Naive thymus-derived CD8-positive, alpha-beta T cell (primary cell): ENCODE measurements around the gene ATP9B. TPM values are rescaled to one million over a fixed set of nuclear protein-coding genes. Genes with fewer than 3 reads are reported as not detected.
A peak's percentile ranks its signal among the peaks of the same experiment; 100 is the strongest.

ENCODE experiments used
- ATAC-seq, 2 donors: fragments of 150-1000 bp; cut with Tn5 transposase in 1 of 2; sonication (Bioruptor Pico), chemical (Tn5 transposase) in 1 of 2; 1 replicate in 1 of 2; 2 replicates in 1 of 2; pipeline ENCODE4 v1.10.0; 2021; ENCODE audit warnings: mild to moderate bottlenecking in 2 of 2, moderate library complexity in 2 of 2
- POLR2A ChIA-PET: fragments of 350-600 bp; sonication (Branson Sonifier 250); formaldehyde crosslinking; loops from one replicate; lab custom pipeline; 2021; ENCODE audit warnings: antibody characterized with exemption; lab: Charles Lee
- DNase-seq, 10 donors: peaks; one replicate each; pipeline versions ENCODE4 v3.0.0 to v3.0.0-alpha.2; 2020 to 2022
- H3K27ac Mint-ChIP-seq, 10 donors: one replicate each; pipeline ENCODE4 v1.8.0; 2020 to 2022; ENCODE audit warnings: mild to moderate bottlenecking in 10 of 10, mixed read lengths in 10 of 10, moderate library complexity in 4 of 10, inconsistent platforms in 1 of 10
- H3K27me3 Mint-ChIP-seq, 5 donors: one replicate each; pipeline ENCODE4 v1.8.0; 2021 to 2022; ENCODE audit warnings: mixed read lengths in 5 of 5
- H3K36me3 Mint-ChIP-seq, 3 donors: one replicate each; pipeline ENCODE4 v1.8.0; 2020 to 2022; ENCODE audit warnings: mixed read lengths in 3 of 3, mild to moderate bottlenecking in 2 of 3, inconsistent platforms in 1 of 3
- H3K4me1 Mint-ChIP-seq, 4 donors: one replicate each; pipeline ENCODE4 v1.8.0; 2021 to 2022; ENCODE audit warnings: mixed read lengths in 4 of 4
- H3K4me3 Mint-ChIP-seq, 10 donors: one replicate each; pipeline ENCODE4 v1.8.0; 2020 to 2022; ENCODE audit warnings: mild to moderate bottlenecking in 10 of 10, mixed read lengths in 10 of 10, moderate library complexity in 6 of 10, inconsistent platforms in 1 of 10
- H3K9me3 Mint-ChIP-seq, 9 donors: one replicate each; pipeline ENCODE4 v1.8.0; 2020 to 2022; ENCODE audit warnings: mixed read lengths in 9 of 9, mild to moderate bottlenecking in 3 of 9, inconsistent platforms in 1 of 9, moderate library complexity in 1 of 9
- polyA plus RNA-seq, 3 donors: library from polyadenylated mRNA; unstranded; fragments of 300-500 nt; fragmentation: Illumina TruSeq; gene quantifications; one replicate each; pipeline ENCODE4 v1.2.3, GENCODE V29; 2021
- total RNA-seq, 8 experiments: library from RNA in 2 of 8; stranded (reverse) in 2 of 8; gene quantifications; one replicate each; pipeline ENCODE4 v1.2.3 and lab custom pipeline; 2021 to 2026

Gene ATP9B, protein sequence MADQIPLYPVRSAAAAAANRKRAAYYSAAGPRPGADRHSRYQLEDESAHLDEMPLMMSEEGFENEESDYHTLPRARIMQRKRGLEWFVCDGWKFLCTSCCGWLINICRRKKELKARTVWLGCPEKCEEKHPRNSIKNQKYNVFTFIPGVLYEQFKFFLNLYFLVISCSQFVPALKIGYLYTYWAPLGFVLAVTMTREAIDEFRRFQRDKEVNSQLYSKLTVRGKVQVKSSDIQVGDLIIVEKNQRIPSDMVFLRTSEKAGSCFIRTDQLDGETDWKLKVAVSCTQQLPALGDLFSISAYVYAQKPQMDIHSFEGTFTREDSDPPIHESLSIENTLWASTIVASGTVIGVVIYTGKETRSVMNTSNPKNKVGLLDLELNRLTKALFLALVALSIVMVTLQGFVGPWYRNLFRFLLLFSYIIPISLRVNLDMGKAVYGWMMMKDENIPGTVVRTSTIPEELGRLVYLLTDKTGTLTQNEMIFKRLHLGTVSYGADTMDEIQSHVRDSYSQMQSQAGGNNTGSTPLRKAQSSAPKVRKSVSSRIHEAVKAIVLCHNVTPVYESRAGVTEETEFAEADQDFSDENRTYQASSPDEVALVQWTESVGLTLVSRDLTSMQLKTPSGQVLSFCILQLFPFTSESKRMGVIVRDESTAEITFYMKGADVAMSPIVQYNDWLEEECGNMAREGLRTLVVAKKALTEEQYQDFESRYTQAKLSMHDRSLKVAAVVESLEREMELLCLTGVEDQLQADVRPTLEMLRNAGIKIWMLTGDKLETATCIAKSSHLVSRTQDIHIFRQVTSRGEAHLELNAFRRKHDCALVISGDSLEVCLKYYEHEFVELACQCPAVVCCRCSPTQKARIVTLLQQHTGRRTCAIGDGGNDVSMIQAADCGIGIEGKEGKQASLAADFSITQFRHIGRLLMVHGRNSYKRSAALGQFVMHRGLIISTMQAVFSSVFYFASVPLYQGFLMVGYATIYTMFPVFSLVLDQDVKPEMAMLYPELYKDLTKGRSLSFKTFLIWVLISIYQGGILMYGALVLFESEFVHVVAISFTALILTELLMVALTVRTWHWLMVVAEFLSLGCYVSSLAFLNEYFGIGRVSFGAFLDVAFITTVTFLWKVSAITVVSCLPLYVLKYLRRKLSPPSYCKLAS
- total RNA-seq (10 to 100 TPM; 74.5 to 79.5 TPM), polyA plus RNA-seq (10 to 100 TPM; 16.0 to 18.6 (median 17.1) TPM), total RNA-seq (lab: John Stamatoyannopoulos, UW) (45.1 to 105 (median 76.6) reads per million in 6 experiments)

DNA sequence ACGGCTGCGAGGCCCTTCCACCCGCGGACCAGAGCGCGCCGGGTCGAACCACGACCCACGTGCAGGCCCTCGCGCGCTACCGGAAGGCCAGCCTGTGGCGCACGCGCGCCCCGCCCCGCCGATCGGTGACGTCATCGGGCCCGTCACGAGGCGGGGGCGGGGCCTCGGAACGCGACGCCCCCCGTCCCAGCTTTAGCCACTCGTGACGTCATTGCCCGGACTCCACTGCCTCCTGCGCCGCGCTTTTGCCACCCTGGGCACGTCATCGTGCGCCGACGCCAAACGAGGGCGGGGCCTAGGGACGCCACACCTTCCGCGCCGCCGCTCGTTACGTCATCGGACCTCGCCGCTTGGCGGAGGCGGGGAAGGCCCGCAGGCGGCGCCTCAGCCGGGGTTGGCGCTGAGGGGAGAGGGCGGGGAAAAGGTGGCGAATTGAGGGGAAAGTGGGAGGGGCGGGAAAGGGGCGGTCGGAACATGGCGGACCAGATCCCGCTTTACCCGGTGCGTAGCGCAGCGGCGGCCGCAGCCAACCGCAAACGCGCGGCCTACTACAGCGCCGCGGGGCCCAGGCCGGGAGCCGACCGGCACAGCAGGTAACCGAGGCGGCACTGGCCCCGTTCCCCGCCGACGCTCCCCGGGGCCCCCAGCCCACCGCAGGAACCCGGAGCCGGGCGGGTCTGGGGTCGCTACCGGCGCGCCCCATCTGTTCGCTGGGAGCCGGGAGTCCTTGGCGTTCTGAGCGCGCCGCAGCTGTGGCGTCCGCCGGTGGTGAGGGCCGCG is at the start of gene ATP9B:
Gene ATP9B, plus strand, starts transcription at position 458 of the 780 bp plus-strand sequence. Its CDS starts 17 bp downstream, at position 475.
- H3K9me3 Mint-ChIP-seq: peaks cover 0 to 20% (median 2%) of the 10 kb centered on the region in 9 donors
- H3K27ac Mint-ChIP-seq: peak within 1 kb of the TSS; percentile 96 to 100 (median 98)
- DNase-seq: peak; percentile 98 to 100 (median 99)
- H3K36me3 Mint-ChIP-seq: peaks cover 7 to 13% (median 11%) of the 10 kb centered on the region in 3 donors
- peak within 1 kb of the TSS; percentile 85 to 99 (median 94) for H3K4me3 Mint-ChIP-seq
- ATAC-seq: peak; percentile 78 to 82
- POLR2A ChIA-PET: interaction anchor here (0.5 to 1.4 kb wide), 12 partner anchors 16 to 1861 kb away, joined by 3 to 6 read pairs (median 3); partner anchors contain the start of genes ADNP2 and RBFA
- H3K4me1 Mint-ChIP-seq: peaks cover 27 to 51% (median 50%) of the 10 kb centered on the region in 4 donors
- H3K27me3 Mint-ChIP-seq: peaks cover 0 to 10% (median 3%) of the 10 kb centered on the region in 5 donors

DNA sequence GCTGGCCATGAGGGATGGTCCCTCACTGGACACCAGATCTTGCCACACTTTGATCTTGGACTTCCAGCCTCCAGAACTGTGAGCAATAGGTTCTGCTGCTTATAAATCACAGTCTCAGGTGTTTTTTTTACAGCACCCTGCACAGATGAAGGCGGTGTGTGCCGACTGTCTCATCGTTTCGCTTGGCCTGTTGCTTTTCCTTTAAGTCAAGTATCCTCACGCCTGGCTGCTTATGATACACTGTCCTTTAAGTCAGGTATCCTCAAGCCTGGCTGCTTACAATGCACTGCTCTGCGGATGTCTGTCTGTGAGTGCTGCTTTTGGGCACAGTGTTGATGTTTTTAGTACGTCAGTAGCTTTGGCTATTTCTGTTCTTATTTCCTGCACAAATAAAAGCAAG is 49.3 kb upstream of the ATP9B start:
- POLR2A ChIA-PET: no interaction called here
- ATAC-seq (no peak), DNase-seq (no peak)
- no peak overlapping the region for H3K27ac Mint-ChIP-seq
- H3K36me3 Mint-ChIP-seq: no peaks in the 10 kb centered on the region
- H3K4me3 Mint-ChIP-seq: no peak overlapping the region
- H3K4me1 Mint-ChIP-seq: peaks cover 0 to 3% (median 0%) of the 10 kb centered on the region in 4 donors
- H3K9me3 Mint-ChIP-seq: peaks cover 0 to 12% (median 0%) of the 10 kb centered on the region in 9 donors
- H3K27me3 Mint-ChIP-seq: peaks cover 13 to 41% (median 23%) of the 10 kb centered on the region in 5 donors

DNA sequence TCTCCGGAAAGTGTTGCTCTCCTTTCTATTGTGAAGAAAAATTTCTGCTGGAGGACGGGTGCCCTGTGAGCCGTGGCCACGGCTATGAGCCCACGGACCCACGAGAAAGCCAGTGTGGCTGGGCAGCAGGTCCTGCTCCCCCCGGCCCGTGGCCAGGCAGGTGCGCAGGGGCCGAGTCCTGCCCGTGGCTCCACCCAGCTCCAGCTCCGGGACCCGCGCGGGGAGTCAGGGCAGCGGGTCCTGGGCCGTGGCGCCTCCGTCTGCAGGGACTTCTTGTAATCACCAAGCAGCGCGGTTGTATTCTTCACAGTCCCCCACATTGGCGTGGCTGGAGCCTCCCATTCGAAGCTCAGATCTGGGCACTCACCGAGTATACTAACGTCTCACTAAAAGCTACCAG is 46.6 kb upstream of the ATP9B start:
- H3K9me3 Mint-ChIP-seq: peaks cover 0 to 37% (median 4%) of the 10 kb centered on the region in 9 donors
- no peak for DNase-seq
- no peak overlapping the region for H3K4me3 Mint-ChIP-seq
- ATAC-seq: no peak
- peaks cover 0 to 5% (median 1%) of the 10 kb centered on the region in 3 donors for H3K36me3 Mint-ChIP-seq
- POLR2A ChIA-PET: no interaction called here
- peaks cover 13 to 31% (median 16%) of the 10 kb centered on the region in 5 donors for H3K27me3 Mint-ChIP-seq
- peaks cover 0 to 3% (median 0%) of the 10 kb centered on the region in 4 donors for H3K4me1 Mint-ChIP-seq
- H3K27ac Mint-ChIP-seq: no peak overlapping the region

DNA sequence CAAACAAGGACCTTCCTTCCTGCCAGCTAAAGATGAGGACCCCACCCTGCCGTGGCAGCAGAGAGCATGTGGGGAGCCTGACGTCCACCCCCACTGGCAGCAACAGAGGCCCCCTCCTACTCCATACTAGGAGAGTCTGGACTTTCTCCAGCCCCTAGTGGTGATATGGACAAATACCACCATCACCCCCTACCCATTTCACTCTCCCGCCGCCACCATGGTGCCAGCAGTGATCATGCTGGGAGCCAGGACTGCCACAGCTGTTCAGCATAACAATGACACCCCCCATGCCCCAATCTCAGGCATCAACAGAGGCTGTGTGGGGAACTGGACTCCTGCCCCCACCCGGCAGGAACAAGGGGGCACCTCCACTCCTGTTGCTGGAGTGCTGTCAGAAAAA is 42.7 kb upstream of the ATP9B start:
- ATAC-seq (no peak), DNase-seq (no peak)
- peaks cover 0 to 27% (median 7%) of the 10 kb centered on the region in 3 donors for H3K36me3 Mint-ChIP-seq
- POLR2A ChIA-PET: no interaction called here
- H3K27me3 Mint-ChIP-seq: peaks cover 2 to 21% (median 10%) of the 10 kb centered on the region in 5 donors
- no peaks in the 10 kb centered on the region for H3K4me1 Mint-ChIP-seq
- no peak overlapping the region for H3K4me3 Mint-ChIP-seq
- H3K27ac Mint-ChIP-seq: no peak overlapping the region
- H3K9me3 Mint-ChIP-seq: peaks cover 6 to 63% (median 30%) of the 10 kb centered on the region in 9 donors

DNA sequence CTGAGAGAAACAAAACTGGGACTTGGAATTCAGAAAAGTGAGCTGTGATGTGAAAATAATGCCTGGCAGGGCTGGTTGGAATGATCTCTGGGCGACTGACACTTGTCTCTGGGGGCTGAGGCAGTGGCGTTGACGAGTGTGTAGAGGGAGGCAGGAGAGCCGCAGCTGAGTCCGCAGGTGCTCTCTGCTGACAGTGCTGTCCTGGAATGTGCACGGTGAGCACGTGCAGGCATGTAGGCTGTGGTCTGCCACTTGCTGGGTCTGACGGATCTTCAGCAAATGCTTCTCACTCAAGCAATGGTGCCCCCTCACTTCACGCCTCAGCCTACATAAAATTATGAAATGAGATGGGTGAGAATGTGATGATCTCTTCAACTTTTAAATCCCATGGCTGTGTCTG is 38.5 kb upstream of the ATP9B start:
- Mint-ChIP-seq H3K4me1 (no peaks in the 10 kb centered on the region), H3K36me3 (peaks cover 0 to 27% (median 7%) of the 10 kb centered on the region in 3 donors), H3K27me3 (peaks cover 0 to 27% (median 4%) of the 10 kb centered on the region in 5 donors), H3K4me3 (no peak overlapping the region), H3K27ac (no peak overlapping the region), H3K9me3 (peaks cover 6 to 56% (median 33%) of the 10 kb centered on the region in 9 donors)
- POLR2A ChIA-PET: no interaction called here
- ATAC-seq: no peak
- DNase-seq: no peak

DNA sequence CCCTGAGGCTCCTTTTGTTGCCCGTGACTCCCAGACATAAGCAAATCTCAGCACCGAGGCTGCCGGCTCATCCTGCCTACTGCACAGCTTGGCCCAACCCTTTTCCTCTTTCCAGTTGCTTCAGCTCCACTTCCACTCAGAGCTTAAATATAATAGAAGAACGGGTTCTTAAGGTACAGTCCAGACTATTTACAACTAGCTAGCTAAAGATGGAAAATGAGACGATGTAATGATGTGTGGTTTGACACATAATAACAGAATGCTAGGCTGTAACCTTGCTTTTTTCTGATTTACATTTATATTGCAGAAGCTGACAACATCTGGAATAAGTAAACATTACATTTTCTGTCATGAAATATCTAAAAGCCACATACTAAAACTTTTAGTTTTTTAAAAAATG is 26.9 kb upstream of the ATP9B start:
- Mint-ChIP-seq H3K27ac (no peak overlapping the region), H3K4me1 (no peaks in the 10 kb centered on the region), H3K9me3 (no peaks in the 10 kb centered on the region), H3K36me3 (no peaks in the 10 kb centered on the region), H3K4me3 (no peak overlapping the region), H3K27me3 (peaks cover 6 to 38% (median 9%) of the 10 kb centered on the region in 5 donors)
- DNase-seq (no peak), ATAC-seq (no peak)
- POLR2A ChIA-PET: no interaction called here

DNA sequence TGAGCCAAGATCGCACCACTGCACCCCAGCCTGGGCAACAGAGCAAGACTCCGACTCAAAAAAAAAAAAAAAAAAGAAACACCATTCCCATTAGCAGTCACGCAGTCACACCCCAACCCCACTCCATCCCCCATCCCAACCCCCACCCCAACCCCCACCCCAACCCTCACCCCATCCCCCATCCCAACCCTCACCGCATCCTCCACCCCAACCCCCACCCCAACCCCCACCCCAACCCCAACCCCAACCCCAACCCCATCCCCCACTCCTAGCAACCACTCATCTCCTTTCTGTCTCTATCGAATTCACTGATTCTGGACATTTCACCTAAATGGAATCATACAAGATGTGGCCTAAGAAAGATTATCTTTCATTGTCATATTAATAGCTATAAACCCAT is 25.9 kb upstream of the ATP9B start:
- Mint-ChIP-seq H3K4me3 (no peak overlapping the region), H3K36me3 (no peaks in the 10 kb centered on the region), H3K27ac (no peak overlapping the region), H3K9me3 (no peaks in the 10 kb centered on the region), H3K4me1 (no peaks in the 10 kb centered on the region), H3K27me3 (peaks cover 6 to 38% (median 9%) of the 10 kb centered on the region in 5 donors)
- ATAC-seq (no peak), DNase-seq (no peak)
- POLR2A ChIA-PET: no interaction called here

DNA sequence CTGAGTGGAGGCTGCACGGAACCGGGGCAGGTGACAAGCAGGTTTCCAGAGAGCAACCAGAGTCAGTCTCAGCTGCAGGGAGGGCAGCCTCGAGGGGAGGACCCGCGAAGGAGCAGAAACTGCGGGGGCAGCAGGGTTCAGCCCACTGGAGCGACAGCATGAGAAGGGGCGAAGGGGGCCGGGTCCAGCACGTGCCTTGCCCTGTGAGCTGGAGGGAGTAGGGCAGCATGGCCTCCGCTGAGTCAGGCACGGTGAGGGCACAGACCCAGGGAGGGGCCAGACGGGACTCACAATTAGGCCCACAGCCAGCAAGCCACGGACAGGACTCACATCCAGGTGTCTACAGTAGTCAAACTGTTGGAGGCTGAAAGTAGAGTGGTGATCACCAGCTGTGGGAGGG is 22.7 kb upstream of the ATP9B start:
- ATAC-seq: no peak
- no peak for DNase-seq
- H3K4me1 Mint-ChIP-seq: no peaks in the 10 kb centered on the region
- H3K27me3 Mint-ChIP-seq: peaks cover 0 to 30% (median 4%) of the 10 kb centered on the region in 5 donors
- POLR2A ChIA-PET: no interaction called here
- H3K36me3 Mint-ChIP-seq: no peaks in the 10 kb centered on the region
- H3K27ac Mint-ChIP-seq: peak overlapping the region in 1 of 10 donors; percentile 50
- H3K9me3 Mint-ChIP-seq: no peaks in the 10 kb centered on the region
- no peak overlapping the region for H3K4me3 Mint-ChIP-seq

DNA sequence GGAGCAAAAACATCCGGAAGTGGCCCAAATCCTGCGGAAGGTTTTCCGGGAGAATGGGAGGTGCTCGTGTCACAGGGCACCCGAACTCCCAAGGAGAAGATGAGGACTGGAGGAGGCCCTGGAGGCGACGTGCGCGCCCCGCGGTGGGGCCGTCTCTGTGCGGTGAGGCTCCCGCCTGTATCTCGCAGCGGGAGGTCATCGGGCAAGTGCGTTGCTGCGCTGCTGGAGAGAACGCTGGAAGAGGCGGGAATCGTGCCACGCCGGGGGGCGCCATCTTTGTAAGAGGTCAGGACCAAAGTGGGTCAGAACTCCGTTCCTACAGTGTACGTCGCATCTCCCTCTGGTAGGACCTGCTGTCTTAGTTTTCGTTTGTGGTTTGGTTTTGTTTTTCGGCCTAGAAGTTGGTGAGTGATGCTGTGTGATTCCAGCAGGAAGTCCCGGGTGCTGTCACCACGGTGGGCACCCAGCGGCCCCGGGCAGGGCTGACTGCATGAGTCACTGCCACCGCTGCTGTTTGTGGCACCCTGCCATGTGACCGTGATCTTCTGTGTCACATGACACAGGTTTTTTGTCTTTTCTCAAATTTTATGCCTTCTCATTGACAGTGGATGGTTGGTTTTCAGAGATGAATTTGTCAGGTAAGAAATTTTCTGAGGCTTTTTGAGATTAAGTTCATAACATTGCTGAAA is 21.5 kb upstream of the ATP9B start:
- Mint-ChIP-seq H3K4me1 (no peaks in the 10 kb centered on the region), H3K9me3 (no peaks in the 10 kb centered on the region), H3K27me3 (peaks cover 2 to 32% (median 6%) of the 10 kb centered on the region in 5 donors), H3K4me3 (no peak overlapping the region), H3K36me3 (no peaks in the 10 kb centered on the region), H3K27ac (peak overlapping the region in 1 of 10 donors; percentile 62)
- ATAC-seq (no peak), DNase-seq (no peak)
- POLR2A ChIA-PET: no interaction called here

DNA sequence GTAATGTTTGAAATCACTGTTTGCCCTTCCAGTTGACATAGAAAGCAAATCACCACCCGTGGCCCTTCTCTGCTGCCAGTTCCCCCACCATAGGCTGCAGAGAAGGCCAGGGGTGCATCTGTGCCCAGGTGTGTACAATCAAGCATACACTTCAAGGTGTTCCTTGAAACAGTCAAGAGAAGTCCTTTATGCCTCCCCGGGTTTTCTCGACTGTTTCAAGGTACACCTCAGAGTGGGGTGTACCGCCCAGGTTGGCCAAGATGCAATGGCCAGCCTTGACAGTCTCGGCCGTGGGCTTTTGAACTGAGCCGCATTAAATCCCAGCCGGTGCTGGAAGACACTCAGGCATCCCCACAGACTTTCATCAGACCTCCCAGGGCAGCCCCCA is 21.0 kb upstream of the ATP9B start:
- Mint-ChIP-seq H3K4me3 (no peak overlapping the region), H3K27me3 (peaks cover 3 to 30% (median 9%) of the 10 kb centered on the region in 5 donors), H3K4me1 (no peaks in the 10 kb centered on the region), H3K36me3 (no peaks in the 10 kb centered on the region), H3K27ac (no peak overlapping the region), H3K9me3 (no peaks in the 10 kb centered on the region)
- POLR2A ChIA-PET: no interaction called here
- DNase-seq (no peak), ATAC-seq (no peak)

DNA sequence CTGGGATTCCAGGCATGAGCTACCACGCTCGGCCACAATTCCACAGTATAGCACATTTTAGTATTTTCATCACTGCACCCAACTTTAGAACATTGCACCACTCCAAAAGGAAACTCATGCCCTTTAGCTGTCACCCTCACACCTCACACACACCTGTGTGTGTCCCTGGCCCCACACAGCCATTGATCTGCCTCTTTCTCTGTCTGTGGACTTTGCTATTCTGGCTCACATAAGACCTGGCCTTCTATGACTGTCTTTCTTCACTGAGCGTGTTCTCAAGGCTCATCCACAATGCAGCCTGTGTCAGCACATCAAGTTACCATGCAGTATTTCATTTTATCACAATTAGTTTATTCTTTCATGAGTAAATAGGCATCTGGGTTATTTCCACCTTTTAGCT is 19.7 kb upstream of the ATP9B start:
- H3K4me1 Mint-ChIP-seq: no peaks in the 10 kb centered on the region

More for the DNA sequence above, 19.7 kb upstream of the ATP9B start:
- no peak for ATAC-seq
- no peak for DNase-seq
- Mint-ChIP-seq H3K9me3 (no peaks in the 10 kb centered on the region), H3K27ac (no peak overlapping the region), H3K27me3 (peaks cover 1 to 23% (median 4%) of the 10 kb centered on the region in 5 donors), H3K36me3 (no peaks in the 10 kb centered on the region), H3K4me3 (no peak overlapping the region)
- POLR2A ChIA-PET: no interaction called here
